Endothelial cell (in vitro differentiated cells): ENCODE measurements around the gene PODNL1. TPM values are rescaled to one million over a fixed set of nuclear protein-coding genes. Genes with fewer than 3 reads are reported as not detected.

ENCODE experiments used
- DNase-seq: peaks from one replicate; pipeline ENCODE4 v3.0.0; 2021; ENCODE audit warnings: low spot score
- H3K27ac Mint-ChIP-seq: one replicate; pipeline ENCODE4 v1.8.0; 2021; ENCODE audit warnings: mixed read lengths, inconsistent platforms; ENCODE audit not compliant: unreplicated experiment
- H3K27me3 Mint-ChIP-seq: one replicate; pipeline ENCODE4 v1.8.0; 2021; ENCODE audit warnings: mild to moderate bottlenecking, moderate library complexity, mixed read lengths, inconsistent platforms; ENCODE audit not compliant: unreplicated experiment
- H3K36me3 Mint-ChIP-seq: one replicate; pipeline ENCODE4 v1.8.0; 2021; ENCODE audit warnings: mild to moderate bottlenecking, low read depth, mixed read lengths, inconsistent platforms; ENCODE audit not compliant: unreplicated experiment
- H3K4me1 Mint-ChIP-seq: one replicate; pipeline ENCODE4 v1.8.0; 2021; ENCODE audit warnings: mild to moderate bottlenecking, mixed read lengths, inconsistent platforms; ENCODE audit not compliant: unreplicated experiment
- H3K4me3 Mint-ChIP-seq: one replicate; pipeline ENCODE4 v1.8.0; 2021; ENCODE audit warnings: mild to moderate bottlenecking, mixed read lengths, inconsistent platforms; ENCODE audit not compliant: unreplicated experiment
- H3K9me3 Mint-ChIP-seq: one replicate; pipeline ENCODE4 v1.8.0; 2021; ENCODE audit warnings: mixed read lengths, inconsistent platforms; ENCODE audit not compliant: unreplicated experiment
- long read RNA-seq: library from polyadenylated mRNA; unstranded; transcript quantifications from one replicate; pipeline ENCODE4 v2.0.0, GENCODE V29; 2020; ENCODE audit not compliant: unreplicated experiment
- total RNA-seq: library from RNA; stranded (reverse); fragmentation: NEBNext Ultra II Directional; extraction: Animal tissue kit (Norgen Biotek cat#: 25700); gene quantifications from one replicate; pipeline ENCODE4 v1.2.1, GENCODE V29; 2021; ENCODE audit not compliant: unreplicated experiment
- TF ChIP-seq, protein P1 (sequence below): fragments of 200-600 bp; sonication (generic); IDR thresholded peaks from one replicate; pipeline ENCODE4 v1.5.0; 2021; ENCODE audit warnings: antibody characterized with exemption; ENCODE audit not compliant: unreplicated experiment

The PODNL1 gene, protein sequence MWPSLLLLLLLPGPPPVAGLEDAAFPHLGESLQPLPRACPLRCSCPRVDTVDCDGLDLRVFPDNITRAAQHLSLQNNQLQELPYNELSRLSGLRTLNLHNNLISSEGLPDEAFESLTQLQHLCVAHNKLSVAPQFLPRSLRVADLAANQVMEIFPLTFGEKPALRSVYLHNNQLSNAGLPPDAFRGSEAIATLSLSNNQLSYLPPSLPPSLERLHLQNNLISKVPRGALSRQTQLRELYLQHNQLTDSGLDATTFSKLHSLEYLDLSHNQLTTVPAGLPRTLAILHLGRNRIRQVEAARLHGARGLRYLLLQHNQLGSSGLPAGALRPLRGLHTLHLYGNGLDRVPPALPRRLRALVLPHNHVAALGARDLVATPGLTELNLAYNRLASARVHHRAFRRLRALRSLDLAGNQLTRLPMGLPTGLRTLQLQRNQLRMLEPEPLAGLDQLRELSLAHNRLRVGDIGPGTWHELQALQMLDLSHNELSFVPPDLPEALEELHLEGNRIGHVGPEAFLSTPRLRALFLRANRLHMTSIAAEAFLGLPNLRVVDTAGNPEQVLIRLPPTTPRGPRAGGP
- not detected for total RNA-seq
- long read RNA-seq: 0 reads

DNA sequence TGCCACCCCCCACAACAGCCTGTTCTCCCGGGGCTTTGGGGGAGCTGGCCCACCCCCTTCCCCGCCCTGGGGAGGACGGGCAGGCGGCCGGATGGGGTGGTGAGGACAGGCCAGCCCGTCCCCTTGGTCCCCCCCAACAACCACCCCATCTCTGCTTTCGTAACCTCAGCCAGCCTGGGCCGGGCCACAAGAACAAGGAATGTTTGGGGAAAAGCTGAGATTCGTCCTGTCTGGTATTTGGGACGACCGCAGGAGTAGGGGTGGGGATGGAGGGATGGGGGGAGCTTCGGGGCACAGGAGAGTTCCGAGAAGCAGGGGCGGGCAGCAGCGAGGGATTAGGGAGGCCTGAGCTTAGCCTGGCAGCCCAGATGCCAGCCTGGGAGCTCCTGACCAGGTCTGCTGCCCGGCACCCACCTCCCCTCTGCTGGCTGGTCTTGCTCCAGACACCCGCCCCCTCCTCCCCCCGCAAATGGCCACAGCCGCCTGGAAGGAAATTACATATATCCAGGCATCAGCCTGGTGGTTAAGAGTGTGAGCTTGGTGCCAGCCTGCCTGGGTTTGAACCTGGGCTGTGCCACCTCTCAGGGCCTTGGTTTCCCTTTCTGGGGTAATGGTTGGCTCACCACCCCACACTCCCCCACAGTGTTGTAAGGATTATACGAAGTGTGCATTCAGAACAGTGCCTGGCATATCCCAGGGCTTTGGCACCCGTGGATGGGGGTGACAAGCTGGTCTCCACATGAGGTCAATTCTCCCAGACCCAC is at the start of gene PODNL1:
Gene PODNL1 (minus strand): TSS at position 117 of the 764 bp plus-strand sequence. CDS start 236 bp downstream, outside the sequence.
- H3K27me3 Mint-ChIP-seq: peaks cover 11% of the 10 kb centered on the region
- TF ChIP-seq, protein P1, sequence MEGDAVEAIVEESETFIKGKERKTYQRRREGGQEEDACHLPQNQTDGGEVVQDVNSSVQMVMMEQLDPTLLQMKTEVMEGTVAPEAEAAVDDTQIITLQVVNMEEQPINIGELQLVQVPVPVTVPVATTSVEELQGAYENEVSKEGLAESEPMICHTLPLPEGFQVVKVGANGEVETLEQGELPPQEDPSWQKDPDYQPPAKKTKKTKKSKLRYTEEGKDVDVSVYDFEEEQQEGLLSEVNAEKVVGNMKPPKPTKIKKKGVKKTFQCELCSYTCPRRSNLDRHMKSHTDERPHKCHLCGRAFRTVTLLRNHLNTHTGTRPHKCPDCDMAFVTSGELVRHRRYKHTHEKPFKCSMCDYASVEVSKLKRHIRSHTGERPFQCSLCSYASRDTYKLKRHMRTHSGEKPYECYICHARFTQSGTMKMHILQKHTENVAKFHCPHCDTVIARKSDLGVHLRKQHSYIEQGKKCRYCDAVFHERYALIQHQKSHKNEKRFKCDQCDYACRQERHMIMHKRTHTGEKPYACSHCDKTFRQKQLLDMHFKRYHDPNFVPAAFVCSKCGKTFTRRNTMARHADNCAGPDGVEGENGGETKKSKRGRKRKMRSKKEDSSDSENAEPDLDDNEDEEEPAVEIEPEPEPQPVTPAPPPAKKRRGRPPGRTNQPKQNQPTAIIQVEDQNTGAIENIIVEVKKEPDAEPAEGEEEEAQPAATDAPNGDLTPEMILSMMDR: no peak
- no peak within 1 kb of the TSS for H3K4me3 Mint-ChIP-seq
- DNase-seq: no peak
- no peaks in the 10 kb centered on the region for H3K9me3 Mint-ChIP-seq
- no peaks in the 10 kb centered on the region for H3K4me1 Mint-ChIP-seq
- no peaks in the 10 kb centered on the region for H3K36me3 Mint-ChIP-seq
- H3K27ac Mint-ChIP-seq: no peak within 1 kb of the TSS

DNA sequence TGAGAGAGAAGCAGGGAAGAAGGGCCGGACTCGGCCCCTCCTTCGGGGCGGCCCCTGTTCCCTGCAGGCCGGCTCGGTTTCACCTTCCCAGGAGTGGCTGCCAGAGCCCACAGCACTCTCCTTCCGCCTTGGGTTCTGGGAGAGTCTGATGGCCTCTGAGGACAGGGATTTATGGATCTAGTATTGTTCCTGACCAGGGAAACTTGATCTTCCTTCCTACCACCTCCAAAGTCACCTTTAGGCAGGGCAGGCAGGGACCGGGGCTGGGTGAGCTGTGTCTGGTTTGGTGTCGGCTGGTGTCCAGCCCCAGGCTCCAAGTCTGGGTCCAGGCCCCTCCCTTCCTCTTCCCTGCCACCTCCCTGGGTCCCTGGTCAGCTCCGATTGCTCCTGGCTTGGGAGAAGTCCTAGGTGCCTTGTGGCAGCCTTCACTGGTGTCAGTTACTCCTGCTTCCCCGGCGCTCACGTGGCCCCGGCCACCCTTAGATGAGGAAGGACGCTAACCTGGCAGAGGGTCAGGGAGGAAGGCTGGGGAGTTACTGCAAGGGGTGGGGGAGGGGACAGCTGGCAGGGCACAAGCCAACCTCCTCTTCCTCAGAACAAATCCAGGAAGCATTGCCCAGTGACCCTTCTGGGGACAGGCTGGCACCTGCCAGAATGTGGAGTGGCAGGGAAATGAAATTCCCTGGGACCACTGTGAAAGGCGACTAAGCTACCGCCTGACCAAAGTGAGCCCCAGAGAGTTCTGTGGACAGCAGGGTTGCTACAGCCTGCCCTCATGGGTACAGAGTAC is 49.1 kb upstream of the PODNL1 start:
- DNase-seq: no peak
- H3K4me3 Mint-ChIP-seq: peak overlapping the region; percentile 62
- H3K27ac Mint-ChIP-seq: peak overlapping the region; percentile 82
- TF ChIP-seq, protein P1: no peak
- H3K27me3 Mint-ChIP-seq: peaks cover 19% of the 10 kb centered on the region
- H3K9me3 Mint-ChIP-seq: no peaks in the 10 kb centered on the region
- H3K36me3 Mint-ChIP-seq: peaks cover 12% of the 10 kb centered on the region
- H3K4me1 Mint-ChIP-seq: peaks cover 18% of the 10 kb centered on the region

DNA sequence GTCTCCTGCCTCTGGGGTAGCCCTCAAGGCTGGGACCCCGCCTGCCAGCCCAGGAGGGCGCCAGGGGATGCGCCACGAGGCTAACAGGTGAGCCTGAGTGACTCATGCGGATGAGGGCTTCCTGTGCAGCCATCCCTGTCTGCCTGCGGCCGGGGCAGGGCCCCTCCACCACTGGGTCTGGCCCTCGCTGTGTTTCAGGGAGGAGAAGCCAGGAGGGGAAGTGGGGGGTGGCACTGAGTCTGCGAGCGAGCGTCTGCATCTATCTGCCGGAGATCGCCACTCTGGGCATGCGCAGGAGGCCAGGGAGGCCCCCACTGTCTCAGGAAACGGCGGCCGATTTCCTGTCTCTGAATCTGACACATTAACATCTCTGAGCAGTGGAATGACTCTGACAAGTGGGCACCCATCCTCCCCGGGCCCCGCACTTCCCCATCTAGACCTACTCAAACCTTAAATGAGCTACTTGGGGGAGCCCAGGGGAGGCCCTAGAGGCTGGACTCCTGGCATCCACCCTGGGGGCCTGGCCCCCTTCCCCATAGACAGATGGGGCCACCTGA is 48.2 kb upstream of the PODNL1 start:
- Mint-ChIP-seq H3K9me3 (no peaks in the 10 kb centered on the region), H3K4me1 (peaks cover 18% of the 10 kb centered on the region), H3K27ac (peak overlapping the region; percentile 82), H3K36me3 (peaks cover 12% of the 10 kb centered on the region), H3K27me3 (peaks cover 17% of the 10 kb centered on the region), H3K4me3 (no peak overlapping the region)
- TF ChIP-seq, protein P1: no peak
- peak; percentile 82 for DNase-seq

DNA sequence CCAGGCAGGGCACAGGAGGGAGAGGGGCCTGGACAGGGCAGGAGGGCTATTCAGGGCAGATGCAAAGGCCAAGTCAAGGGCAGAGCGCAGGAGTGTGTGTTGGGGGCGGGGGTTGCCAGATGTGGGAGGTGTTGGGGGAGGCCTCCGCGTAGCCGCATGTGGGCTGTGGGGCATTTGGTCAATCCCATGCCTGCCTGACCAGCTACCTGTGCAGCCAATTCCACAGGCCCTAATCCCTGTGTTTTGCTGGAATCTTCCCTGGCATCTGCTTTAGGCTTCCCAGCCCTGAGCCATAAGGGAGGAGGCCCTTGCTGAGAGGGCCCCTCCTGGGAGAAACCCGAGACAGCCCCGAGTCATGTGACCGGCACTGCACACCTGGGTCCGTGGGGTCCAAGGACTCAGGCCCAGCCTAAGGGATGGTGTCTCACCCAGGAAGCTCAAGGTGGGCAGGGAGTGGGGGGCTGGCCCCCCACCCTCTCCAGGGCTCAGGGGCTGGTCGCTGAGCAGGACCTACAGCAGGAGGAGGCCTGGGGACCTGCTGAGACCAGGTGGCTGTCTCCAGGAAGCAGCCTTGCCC is 47.6 kb upstream of the PODNL1 start:
- peak overlapping the region; percentile 13 for H3K27ac Mint-ChIP-seq
- H3K36me3 Mint-ChIP-seq: peaks cover 9% of the 10 kb centered on the region
- no peaks in the 10 kb centered on the region for H3K9me3 Mint-ChIP-seq
- TF ChIP-seq, protein P1: no peak
- peaks cover 18% of the 10 kb centered on the region for H3K4me1 Mint-ChIP-seq
- peak overlapping the region; percentile 24 for H3K4me3 Mint-ChIP-seq
- peaks cover 16% of the 10 kb centered on the region for H3K27me3 Mint-ChIP-seq
- no peak for DNase-seq
